GM12875 (cell line): Measurements from ENCODE around the gene MEF2C.
"Not testable (repeated sequence)": the region's sequence is repeated elsewhere in the genome, so short reads cannot be mapped to it uniquely, and the experiment has no call there.

Experiments used
- H3K4me3 ChIP-seq: one replicate; pipeline ENCODE4 v1.5.1; 2011; ENCODE audit warnings: low read depth, low read length, control low read depth
- CTCF ChIP-seq: IDR thresholded peaks from 2 replicates; pipeline ENCODE4 v1.5.1; 2011; ENCODE audit warnings: low read depth, mild to moderate bottlenecking, control low read depth, inconsistent platforms, low read length, moderate library complexity, borderline replicate concordance; ENCODE audit not compliant: insufficient read depth

The MEF2C gene

DNA sequence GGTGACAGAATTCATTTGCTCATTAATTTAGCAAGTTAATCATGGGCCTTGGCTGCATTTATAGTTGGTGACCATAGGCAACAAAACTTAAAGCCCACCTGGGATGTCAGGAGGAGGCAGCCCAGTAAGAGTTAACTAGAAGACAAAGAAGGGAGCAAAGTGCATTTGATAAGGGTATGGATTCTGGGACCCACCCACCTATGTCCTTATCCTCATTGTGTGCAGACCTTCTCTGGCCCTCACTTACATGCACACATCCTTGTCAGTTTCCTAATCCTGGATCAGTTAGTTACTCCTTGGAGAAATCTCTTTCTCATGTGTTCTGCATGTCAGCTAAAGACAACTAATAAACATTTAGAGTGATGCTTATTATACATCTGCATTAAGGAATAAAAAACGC lies 24.6 kb downstream of the MEF2C start:
- no peak overlapping the region for H3K4me3 ChIP-seq
- TF ChIP-seq CTCF = no peak

GRCh38 chr5:88856381-88856780 lies 26.6 kb downstream of the MEF2C start:
- H3K4me3 ChIP-seq = not testable (repeated sequence)

GRCh38 chr5:88854769-88855168 lies 28.2 kb downstream of the MEF2C start:
- H3K4me3 ChIP-seq = no peak overlapping the region
- no peak for TF ChIP-seq CTCF

GRCh38 chr5:88847420-88847819 lies 35.6 kb downstream of the MEF2C start:
- H3K4me3 ChIP-seq = no peak overlapping the region
- no peak for TF ChIP-seq CTCF

- no peak overlapping the region for H3K4me3 ChIP-seq
- TF ChIP-seq CTCF = no peak
Observed at GRCh38 chr5:88846434-88846833, 36.5 kb downstream of the MEF2C start.

DNA sequence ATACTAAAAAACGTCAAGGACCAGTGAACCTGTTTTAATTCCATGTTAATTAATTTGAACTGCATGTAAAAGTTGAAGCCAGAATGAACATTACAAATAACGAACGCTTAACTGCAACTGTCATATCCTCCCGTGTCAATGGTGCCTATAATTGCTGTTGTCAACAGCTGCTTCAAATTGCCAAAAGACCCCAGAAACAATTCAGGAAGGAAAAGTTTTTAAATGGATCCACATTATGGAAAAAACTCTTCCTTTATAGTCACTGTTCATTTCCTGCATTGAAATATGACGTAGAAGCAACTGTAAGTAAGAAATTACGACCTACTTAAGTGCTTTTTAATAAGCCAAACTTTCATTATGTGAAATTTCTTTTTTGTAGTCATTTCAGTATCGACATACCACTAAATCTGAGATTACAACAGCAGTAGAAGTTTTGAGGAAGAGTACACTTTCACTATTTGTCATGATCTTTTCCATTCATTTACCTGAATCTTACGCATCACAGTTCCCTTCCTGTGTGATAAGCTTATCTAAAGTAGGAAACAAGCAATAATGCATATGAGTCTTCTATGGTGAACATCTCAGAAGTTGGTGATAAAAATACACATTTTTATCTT lies 37.8 kb downstream of the MEF2C start:
- no peak for TF ChIP-seq CTCF
- no peak overlapping the region for H3K4me3 ChIP-seq

- no peak for TF ChIP-seq CTCF
Observed at GRCh38 chr5:88842784-88843183, 40.2 kb downstream of the MEF2C start.

DNA sequence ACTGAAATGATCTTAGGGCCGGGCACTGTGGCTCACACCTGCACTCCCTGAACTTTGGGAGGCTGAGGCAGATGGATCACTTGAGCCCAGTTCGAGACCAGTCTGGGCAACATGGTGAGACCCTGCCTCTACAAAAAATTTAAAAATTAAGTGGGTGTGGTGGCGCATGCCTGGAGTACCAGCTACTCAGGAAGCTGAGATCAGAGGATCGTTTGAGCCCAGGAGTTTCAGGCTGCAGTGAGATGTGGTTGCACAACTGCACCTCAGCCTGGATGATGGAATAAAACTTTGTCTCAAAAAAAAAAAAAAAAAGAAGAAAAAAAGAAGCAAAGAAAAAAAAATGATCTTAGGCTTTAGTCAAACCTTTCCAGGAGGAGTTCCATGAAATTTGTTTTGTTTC lies 41.8 kb downstream of the MEF2C start:
- TF ChIP-seq CTCF = no peak
- H3K4me3 ChIP-seq = no peak overlapping the region

More at GRCh38 chr5:88842784-88843183, 40.2 kb downstream of the MEF2C start:
- no peak overlapping the region for H3K4me3 ChIP-seq
